ENCODE measurements around the gene C1QTNF3.

C1QTNF3 gene

GRCh38 chr5:33992864-33993263 lies 50.1 kb downstream of the C1QTNF3 start:
- no peak for DNase-seq

- no peak for DNase-seq
Measured at GRCh38 chr5:33985447-33985846, 57.6 kb downstream of the C1QTNF3 start.

- peak; percentile 16 for DNase-seq
Measured at GRCh38 chr5:33984671-33985124, 58.3 kb downstream of the C1QTNF3 start, which contains the start of gene SLC45A2. Gene SLC45A2 (minus strand): TSS chr5:33984693. CDS start chr5:33984583, 110 bp downstream.

GRCh38 chr5:33984178-33984577 lies 58.8 kb downstream of the C1QTNF3 start:
- DNase-seq, result no peak

- peak; percentile 47 for DNase-seq
Measured at GRCh38 chr5:33981408-33982162, 61.4 kb downstream of the C1QTNF3 start.

- no peak for DNase-seq
Measured at GRCh38 chr5:33980030-33980429, 63.0 kb downstream of the C1QTNF3 start.

- DNase-seq, result no peak
Measured at GRCh38 chr5:33978306-33978705, 64.7 kb downstream of the C1QTNF3 start.

- DNase-seq, result no peak
Measured at GRCh38 chr5:33976307-33976706, 66.7 kb downstream of the C1QTNF3 start.

GRCh38 chr5:33975852-33976251 lies 67.2 kb downstream of the C1QTNF3 start:
- no peak for DNase-seq

- no peak for DNase-seq
Measured at GRCh38 chr5:33973271-33973670, 69.7 kb downstream of the C1QTNF3 start.

GRCh38 chr5:33969572-33970452 lies 73.2 kb downstream of the C1QTNF3 start:
- DNase-seq, result peak; percentile 14

GRCh38 chr5:33968211-33969005 lies 74.6 kb downstream of the C1QTNF3 start:
- DNase-seq, result no peak
